ENCODE results near the gene TMEM14C.

TMEM14C gene

DNA sequence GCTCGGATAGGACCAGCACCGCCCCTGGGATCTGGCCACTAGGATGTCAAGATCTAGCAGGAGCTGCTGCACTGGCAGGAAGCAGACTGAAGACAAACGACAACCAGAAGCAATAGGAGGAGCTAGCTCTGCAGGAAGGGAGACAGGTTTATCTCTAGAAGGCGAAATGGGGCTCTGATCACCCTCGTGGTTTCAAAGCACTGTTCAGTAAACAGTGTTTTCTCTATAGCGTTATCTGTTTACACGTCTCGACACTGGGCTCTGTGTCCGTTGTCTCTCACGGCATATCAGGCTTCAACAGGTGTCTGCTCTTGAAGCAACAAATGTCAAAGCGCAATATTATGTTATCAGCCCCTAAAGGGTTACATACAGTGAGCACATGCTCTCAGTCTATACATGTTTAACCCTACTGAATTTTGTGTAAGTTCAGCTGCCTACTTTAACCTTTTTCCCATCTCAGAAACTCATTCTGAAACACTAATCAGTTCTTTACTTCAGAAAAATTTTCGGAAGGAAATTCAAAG lies 48.6 kb downstream of the TMEM14C start:
- no peak for DNase-seq

DNA sequence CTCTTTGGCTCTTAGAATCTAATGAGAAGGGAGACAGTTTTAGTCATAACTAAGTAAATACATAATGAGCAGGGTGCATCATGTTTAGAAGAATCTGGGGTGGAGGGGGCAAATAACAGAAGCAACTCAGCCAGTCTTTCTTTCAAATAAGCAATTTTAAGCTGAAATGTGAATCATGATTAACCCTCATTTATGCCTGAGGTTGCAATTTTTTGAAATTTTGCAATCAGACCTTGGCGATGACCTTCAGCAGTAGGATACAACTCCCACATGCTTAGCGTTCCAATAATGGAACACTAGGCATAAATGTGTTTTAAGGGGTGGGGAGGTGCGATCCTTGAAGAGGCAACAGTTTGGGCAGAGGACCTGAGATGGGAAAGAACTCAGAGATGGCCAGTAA lies 55.4 kb downstream of the TMEM14C start:
- no peak for DNase-seq

DNA sequence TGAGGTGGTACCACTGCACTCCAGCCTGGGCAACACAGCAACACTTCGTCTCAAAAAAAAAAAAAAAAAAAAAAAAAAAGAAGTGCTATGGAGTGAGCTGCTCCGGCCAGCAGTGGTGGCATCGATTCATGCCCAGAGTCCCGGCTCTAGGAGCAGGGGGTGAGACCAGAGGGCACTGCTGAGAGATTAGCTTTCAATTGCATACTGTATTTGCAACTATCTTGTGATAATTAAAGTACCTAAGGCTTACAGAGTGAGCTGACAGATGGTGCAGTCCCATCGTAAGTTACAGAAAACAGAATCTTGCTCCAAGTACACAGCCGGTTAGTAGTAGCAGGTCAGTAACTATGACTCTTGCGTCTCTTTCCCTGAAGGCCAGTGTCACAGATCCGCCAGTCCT lies 56.2 kb downstream of the TMEM14C start:
- DNase-seq = no peak
